B cell (primary cell): Measurements from ENCODE around the gene SLC1A1. TPM values are rescaled to one million over a fixed set of nuclear protein-coding genes. Genes with fewer than 3 reads are reported as not detected.

Experiments
- ATAC-seq: fragments of 200-7000 bp; cut with Tn5 transposase; one replicate; pipeline ENCODE4 v1.10.0; 2021; ENCODE audit warnings: low read depth, mild to moderate bottlenecking, moderate number of reproducible peaks, moderate library complexity
- CTCF ChIA-PET: fragments of 350-600 bp; sonication (Branson Sonifier 250); formaldehyde crosslinking; loops from one replicate; lab custom pipeline; 2021; ENCODE audit warnings: antibody characterized with exemption, inconsistent platforms; lab: Charles Lee
- POLR2A ChIA-PET: fragments of 350-600 bp; sonication (Branson Sonifier 250); formaldehyde crosslinking; loops from one replicate; lab custom pipeline; 2021; ENCODE audit warnings: antibody characterized with exemption; lab: Charles Lee
- DNase-seq: peaks from one replicate; pipeline ENCODE4 v3.0.0; 2013
- H2AFZ ChIP-seq: 2 replicates; pipeline ENCODE4 v1.6.1; 2012; ENCODE audit warnings: mild to moderate bottlenecking, low read depth, low read length; ENCODE audit not compliant: insufficient read depth, poor library complexity, severe bottlenecking
- H3K27ac ChIP-seq, 2 donors: 1 replicate in 1 of 2; 2 replicates in 1 of 2; pipeline ENCODE4 v1.5.1; 2012 to 2013; ENCODE audit warnings: low read length in 2 of 2, mild to moderate bottlenecking in 2 of 2, moderate library complexity in 1 of 2
- H3K27me3 ChIP-seq, 4 experiments: fragments of 200-600 bp in 1 of 4; sonication (generic) in 1 of 4; replicated peaks in 1 of 4; 1 replicate in 2 of 4; 2 replicates in 2 of 4; pipeline versions ENCODE4 v1.6.1 to v1.7.0; 2013 to 2016; ENCODE audit warnings: low read length in 3 of 4, mild to moderate bottlenecking in 2 of 4, mixed read lengths in 1 of 4, moderate library complexity in 1 of 4; ENCODE audit not compliant: insufficient read depth in 4 of 4, control insufficient read depth in 3 of 4; ENCODE audit errors: control extremely low read depth in 1 of 4
- H3K36me3 ChIP-seq, 2 experiments: replicated peaks in 1 of 2; 1 replicate in 1 of 2; 2 replicates in 1 of 2; pipeline versions ENCODE4 v1.6.1 to v1.7.1; 2013; ENCODE audit warnings: low read length in 1 of 2; ENCODE audit not compliant: insufficient read depth in 2 of 2, control insufficient read depth in 1 of 2; ENCODE audit errors: control extremely low read depth in 1 of 2, extremely low read depth in 1 of 2
- H3K4me1 ChIP-seq, 2 donors: fragments of 200-600 bp in 1 of 2; sonication (generic) in 1 of 2; 1 replicate in 1 of 2; 2 replicates in 1 of 2; pipeline versions ENCODE4 v1.5.1 to v1.6.1; 2013 to 2017; ENCODE audit warnings: low read length in 2 of 2; ENCODE audit not compliant: control insufficient read depth in 2 of 2, insufficient read depth in 2 of 2
- H3K4me2 ChIP-seq: replicated peaks from 2 replicates; pipeline ENCODE3; 2012; ENCODE audit warnings: mild to moderate bottlenecking, low read depth, low read length; ENCODE audit not compliant: poor library complexity, severe bottlenecking
- H3K4me3 ChIP-seq, 5 experiments: fragments of 200-600 bp in 1 of 5; sonication (generic) in 1 of 5; 1 replicate in 3 of 5; 2 replicates in 2 of 5; pipeline versions ENCODE4 v1.5.1 to v1.7.0; 2011 to 2016; ENCODE audit warnings: low read length in 4 of 5, mild to moderate bottlenecking in 4 of 5, low read depth in 2 of 5, control low read depth in 1 of 5, moderate library complexity in 1 of 5; ENCODE audit not compliant: insufficient read depth in 1 of 5; ENCODE audit errors: control extremely low read depth in 1 of 5, extremely low read depth in 1 of 5
- H3K79me2 ChIP-seq: fragments of 200-600 bp; sonication (generic); one replicate; pipeline ENCODE4 v1.6.0; 2016; ENCODE audit warnings: low read length; ENCODE audit not compliant: control insufficient read depth, insufficient read depth
- H3K9ac ChIP-seq: fragments of 200-600 bp; sonication (generic); 2 replicates; pipeline ENCODE4 v1.6.1; 2017; ENCODE audit warnings: mild to moderate bottlenecking, low read length, moderate library complexity
- H3K9me3 ChIP-seq, 3 donors: one replicate each; pipeline versions ENCODE4 v1.6.1 to v1.7.1; 2013; ENCODE audit warnings: low read length in 2 of 3; ENCODE audit not compliant: control insufficient read depth in 2 of 3, insufficient read depth in 1 of 3; ENCODE audit errors: control extremely low read depth in 1 of 3
- H4K20me1 ChIP-seq: 2 replicates; pipeline ENCODE4 v1.6.0; 2012; ENCODE audit warnings: mild to moderate bottlenecking, low read length; ENCODE audit not compliant: insufficient read depth, control insufficient read depth, poor library complexity, severe bottlenecking
- H3K27ac Mint-ChIP-seq: one replicate; pipeline ENCODE4 v1.8.0; 2021; ENCODE audit warnings: mixed read lengths
- H3K27me3 Mint-ChIP-seq: one replicate; pipeline ENCODE4 v1.8.0; 2021; ENCODE audit warnings: mixed read lengths
- H3K4me1 Mint-ChIP-seq: one replicate; pipeline ENCODE4 v1.8.0; 2021; ENCODE audit warnings: mixed read lengths
- H3K4me3 Mint-ChIP-seq: one replicate; pipeline ENCODE4 v1.8.0; 2021; ENCODE audit warnings: mixed read lengths
- H3K9me3 Mint-ChIP-seq: one replicate; pipeline ENCODE4 v1.8.0; 2022; ENCODE audit warnings: mixed read lengths; ENCODE audit not compliant: insufficient read depth
- CTCF ChIP-seq: fragments of 200-600 bp; IDR thresholded peaks from one replicate; pipeline ENCODE4 v1.8.0; 2022; ENCODE audit warnings: antibody characterized with exemption, mild to moderate bottlenecking
- EZH2 ChIP-seq: IDR thresholded peaks from 2 replicates; pipeline ENCODE4 v1.6.1; 2012; ENCODE audit warnings: borderline replicate concordance, low read depth, mild to moderate bottlenecking, moderate library complexity, low read length; ENCODE audit not compliant: insufficient read depth, poor library complexity, severe bottlenecking
- WGBS: methylation state at CpG from one replicate; pipeline ENCODE4 v1.1.5; 2013; ENCODE audit warnings: missing lambda C conversion rate; ENCODE audit not compliant: insufficient coverage; 5-methylcytosine and 5-hydroxymethylcytosine counted together
- intact Hi-C: fragments of 100-400 bp; cut with micrococcal nuclease; formaldehyde crosslinking; loops from one replicate; pipeline ENCODE4 v1.10.0; 2022
- polyA plus RNA-seq: library from polyadenylated mRNA; depleted of rRNA; stranded (reverse); fragments of >200 nt; gene quantifications from 2 replicates; pipeline ENCODE4 v1.2.3, GENCODE V29; 2012
- total RNA-seq, 2 donors: library from RNA; stranded (reverse); fragments of 120-200 nt in 1 of 2; gene quantifications; 1 replicate in 1 of 2; 2 replicates in 1 of 2; pipeline versions ENCODE4 v1.2.3 to v1.2.4, GENCODE V29; 2013 to 2022

SLC1A1 gene
- total and polyA plus RNA-seq, 2 donors (not counting 1 experiment from before 2014, with no cell fraction given): 0.10 to 0.54 TPM

- intact Hi-C loops: no loop called here
- Histone ChIP-seq H3K27ac (no peak overlapping the region), H3K4me3 (no peak overlapping the region), H4K20me1 (no peaks in the 10 kb centered on the region), H3K79me2 (no peaks in the 10 kb centered on the region), H3K27me3 (peaks cover 0 to 7% (median 3%) of the 10 kb centered on the region in 4 experiments), H3K4me1 (no peaks in the 10 kb centered on the region), H3K4me2 (no peak overlapping the region), H3K9me3 (no peaks in the 10 kb centered on the region), H3K36me3 (no peaks in the 10 kb centered on the region), H2AFZ (no peak overlapping the region), H3K9ac (no peak overlapping the region)
- POLR2A ChIA-PET: no interaction called here
- CTCF ChIA-PET: no interaction called here
- WGBS: no CpG with 5 or more reads among the region's 2 CpGs
- H3K4me3 Mint-ChIP-seq: no peak overlapping the region
- TF ChIP-seq CTCF (no peak), EZH2 (no peak)
- no peak overlapping the region for H3K27ac Mint-ChIP-seq
- H3K4me1 Mint-ChIP-seq: no peaks in the 10 kb centered on the region
- H3K27me3 Mint-ChIP-seq: peaks cover 3% of the 10 kb centered on the region
- H3K9me3 Mint-ChIP-seq: no peaks in the 10 kb centered on the region
- DNase-seq: no peak
- ATAC-seq: no peak
Measured at GRCh38 chr9:4630836-4631235, 140.6 kb downstream of the SLC1A1 start.

Other genes starting within 250 kb of the SLC1A1 start
- not detected in 2 replicates for gene GLIS3, start 190.4 kb upstream of the SLC1A1 start, total RNA-seq
- gene GLIS3, start 190.4 kb upstream of the SLC1A1 start, polyA plus RNA-seq: not detected in 2 replicates
- 12.8 and 14.3 TPM in 2 replicates for gene PLPP6, start 171.8 kb downstream of the SLC1A1 start, total RNA-seq
- 2.7 and 6.3 TPM in 2 replicates for gene PLPP6, start 171.8 kb downstream of the SLC1A1 start, polyA plus RNA-seq
- gene SPATA6L, start 176.0 kb downstream of the SLC1A1 start, total RNA-seq: 1.2 and 1.7 TPM in 2 replicates
- 0.09 and 0.30 TPM in 2 replicates for gene SPATA6L, start 176.0 kb downstream of the SLC1A1 start, polyA plus RNA-seq
- 16.0 and 19.3 TPM in 2 replicates for gene CDC37L1, start 189.1 kb downstream of the SLC1A1 start, total RNA-seq
- gene CDC37L1, start 189.1 kb downstream of the SLC1A1 start, polyA plus RNA-seq: 3.0 and 3.3 TPM in 2 replicates